Measurements from ENCODE around the gene GJD3.

GJD3 gene

GRCh38 chr17:40331743-40332641, 32.5 kb downstream of the GJD3 start:
- Histone ChIP-seq H3K79me2 (ENCODE audit: low read length) (peaks cover 100% of the 10 kb centered on the region), H3K27ac (ENCODE audit: low read length) (no peak overlapping the region), H3K4me3 (ENCODE audit: low read length) (no peak overlapping the region), H3K27me3 (replicated peaks; ENCODE audit: insufficient read depth, low read length) (no peaks in the 10 kb centered on the region), H3K4me2 (ENCODE audit: low read depth, low read length) (no peak overlapping the region), H3K9me3 (replicated peaks; ENCODE audit: insufficient read depth, low read length) (no peaks in the 10 kb centered on the region), H2AFZ (ENCODE audit: low read length) (no peak overlapping the region), H4K20me1 (ENCODE audit: insufficient read depth, low read length) (peaks cover 64% of the 10 kb centered on the region), H3K9me2 (replicated peaks; ENCODE audit: insufficient read depth, low read length) (no peaks in the 10 kb centered on the region), H3F3A (ENCODE audit: insufficient read depth, low read length) (no peaks in the 10 kb centered on the region), H3K36me3 (replicated peaks; ENCODE audit: insufficient read depth, low read length) (peaks cover 6% of the 10 kb centered on the region), H3K9ac (ENCODE audit: low read length) (no peak overlapping the region), H3K4me1 (ENCODE audit: low read length) (peaks cover 12% of the 10 kb centered on the region)
- DNase-seq: no peak
- TF ChIP-seq EZH2 (optimal IDR thresholded peaks at IDR 0.05; ENCODE audit: low read depth, low read length) (no peak), EZH2phosphoT487 (IDR thresholded peaks at IDR 0.05; ENCODE audit: low read length) (no peak), CTCF (IDR thresholded peaks at IDR 0.05; ENCODE audit: low read length) (no peak)

GRCh38 chr17:40330850-40331470, 33.6 kb downstream of the GJD3 start:
- peaks cover 6% of the 10 kb centered on the region for H3F3A ChIP-seq (ENCODE audit: insufficient read depth, low read length)
- no peak overlapping the region for H2AFZ ChIP-seq (ENCODE audit: low read length)
- no peak overlapping the region for H3K9ac ChIP-seq (ENCODE audit: low read length)
- no peaks in the 10 kb centered on the region for H3K27me3 ChIP-seq (replicated peaks; ENCODE audit: insufficient read depth, low read length)
- H3K27ac ChIP-seq (ENCODE audit: low read length): no peak overlapping the region
- no peak overlapping the region for H3K4me2 ChIP-seq (ENCODE audit: low read depth, low read length)
- TF ChIP-seq EZH2phosphoT487 (IDR thresholded peaks at IDR 0.05; ENCODE audit: low read length): no peak
- TF ChIP-seq EZH2 (optimal IDR thresholded peaks at IDR 0.05; ENCODE audit: low read depth, low read length): no peak
- TF ChIP-seq CTCF (IDR thresholded peaks at IDR 0.05; ENCODE audit: low read length): no peak
- DNase-seq: no peak
- H3K4me1 ChIP-seq (ENCODE audit: low read length): peaks cover 22% of the 10 kb centered on the region
- peaks cover 100% of the 10 kb centered on the region for H3K79me2 ChIP-seq (ENCODE audit: low read length)
- H3K9me2 ChIP-seq (replicated peaks; ENCODE audit: insufficient read depth, low read length): no peaks in the 10 kb centered on the region
- peaks cover 6% of the 10 kb centered on the region for H3K36me3 ChIP-seq (replicated peaks; ENCODE audit: insufficient read depth, low read length)
- H3K9me3 ChIP-seq (replicated peaks; ENCODE audit: insufficient read depth, low read length): no peaks in the 10 kb centered on the region
- no peak overlapping the region for H3K4me3 ChIP-seq (ENCODE audit: low read length)
- peaks cover 62% of the 10 kb centered on the region for H4K20me1 ChIP-seq (ENCODE audit: insufficient read depth, low read length)

- no peaks in the 10 kb centered on the region for H3K9me2 ChIP-seq (replicated peaks; ENCODE audit: insufficient read depth, low read length)
- peaks cover 62% of the 10 kb centered on the region for H4K20me1 ChIP-seq (ENCODE audit: insufficient read depth, low read length)
- no peaks in the 10 kb centered on the region for H3K9me3 ChIP-seq (replicated peaks; ENCODE audit: insufficient read depth, low read length)
- H3K36me3 ChIP-seq (replicated peaks; ENCODE audit: insufficient read depth, low read length): peaks cover 6% of the 10 kb centered on the region
- H3K79me2 ChIP-seq (ENCODE audit: low read length): peaks cover 100% of the 10 kb centered on the region
- no peak overlapping the region for H3K4me3 ChIP-seq (ENCODE audit: low read length)
- H3K27ac ChIP-seq (ENCODE audit: low read length): no peak overlapping the region
- no peak for DNase-seq
- no peak overlapping the region for H3K9ac ChIP-seq (ENCODE audit: low read length)
- no peak overlapping the region for H2AFZ ChIP-seq (ENCODE audit: low read length)
- no peak overlapping the region for H3K4me2 ChIP-seq (ENCODE audit: low read depth, low read length)
- no peak for TF ChIP-seq EZH2 (optimal IDR thresholded peaks at IDR 0.05; ENCODE audit: low read depth, low read length)
- TF ChIP-seq CTCF (IDR thresholded peaks at IDR 0.05; ENCODE audit: low read length): no peak
- no peak for TF ChIP-seq EZH2phosphoT487 (IDR thresholded peaks at IDR 0.05; ENCODE audit: low read length)
- no peaks in the 10 kb centered on the region for H3K27me3 ChIP-seq (replicated peaks; ENCODE audit: insufficient read depth, low read length)
- peaks cover 14% of the 10 kb centered on the region for H3F3A ChIP-seq (ENCODE audit: insufficient read depth, low read length)
- H3K4me1 ChIP-seq (ENCODE audit: low read length): peaks cover 31% of the 10 kb centered on the region
Measured at GRCh38 chr17:40329839-40330794, 34.4 kb downstream of the GJD3 start.

Data from MM.1S (cell line).